HCT116 (cell line): ENCODE results near the gene PRG2. TPM values are rescaled to one million over a fixed set of nuclear protein-coding genes. Genes with fewer than 3 reads are reported as not detected.

Experiments used
- ATAC-seq: fragments of 200-7000 bp; cut with Tn5 transposase; 2 replicates; pipeline ENCODE4 v1.9.1; 2020; ENCODE audit warnings: mild to moderate bottlenecking, moderate library complexity
- BruUV-seq: library from RNA; stranded (reverse); fragments of 400-500 nt; replicated peaks from 2 replicates; lab custom pipeline; 2021; lab: Mats Ljungman, UMichigan
- CTCF ChIA-PET: fragments of 300-600 bp; sonication (Branson Sonifier 250); formaldehyde crosslinking; loops from one replicate; lab custom pipeline; 2021; ENCODE audit warnings: antibody characterized with exemption; lab: Charles Lee
- POLR2A ChIA-PET: fragments of 300-600, 350-600 bp; sonication (Branson Sonifier 250); formaldehyde crosslinking; loops from one replicate; lab custom pipeline; 2021; ENCODE audit warnings: antibody characterized with exemption; lab: Charles Lee
- RAD21 ChIA-PET, 2 experiments: fragments of 300-600 bp; sonication (Branson Sonifier 250); formaldehyde crosslinking; loops; one replicate each; lab custom pipeline; 2023; ENCODE audit warnings: low total read pairs in 2 of 2; ENCODE audit not compliant: uncharacterized antibody in 2 of 2, unreplicated experiment in 2 of 2, low non-redundant PET in 1 of 2; lab: Charles Lee
- DNase-seq: peaks from one replicate; pipeline ENCODE4 v3.0.0-alpha.2; 2010; ENCODE audit warnings: low read depth, low spot score
- H2AFZ ChIP-seq: fragments of 200-600 bp; shearing (Covaris generic), sonication (generic); 2 replicates; pipeline ENCODE4 v1.6.1; 2017; ENCODE audit warnings: low read depth, mixed run types, mixed read lengths, antibody characterized with exemption, low read length; ENCODE audit not compliant: poor library complexity, severe bottlenecking
- H3K27ac ChIP-seq: 2 replicates; pipeline ENCODE4 v1.5.1; 2012; ENCODE audit warnings: low read depth, low read length
- H3K27me3 ChIP-seq: fragments of 200-600 bp; sonication (generic); 2 replicates; pipeline ENCODE4 v1.6.1; 2016; ENCODE audit warnings: mixed run types, low read length, mixed read lengths; ENCODE audit not compliant: insufficient read depth
- H3K36me3 ChIP-seq, 2 experiments: fragments of 200-500 bp in 1 of 2; fragments of 200-600 bp in 1 of 2; sonication (Bioruptor generic) in 1 of 2; sonication (generic) in 1 of 2; 2 replicates each; pipeline versions ENCODE4 v1.5.1 to v1.6.1; 2014 to 2016; ENCODE audit warnings: low read length in 2 of 2, inconsistent platforms in 1 of 2, mixed read lengths in 1 of 2, mixed run types in 1 of 2; ENCODE audit not compliant: insufficient read depth in 2 of 2, control insufficient read depth in 1 of 2
- H3K4me1 ChIP-seq, 2 experiments: fragments of 200-600 bp in 1 of 2; sonication (generic) in 1 of 2; 2 replicates each; pipeline versions ENCODE4 v1.5.1 to v1.6.1; 2012 to 2017; ENCODE audit warnings: low read length in 2 of 2, inconsistent platforms in 1 of 2, mild to moderate bottlenecking in 1 of 2, mixed read lengths in 1 of 2, mixed run types in 1 of 2, moderate library complexity in 1 of 2; ENCODE audit not compliant: insufficient read depth in 2 of 2, control insufficient read depth in 1 of 2
- H3K4me2 ChIP-seq: fragments of 200-600 bp; sonication (generic); 2 replicates; pipeline ENCODE4 v1.6.1; 2017; ENCODE audit warnings: mixed run types, low read length, mixed read lengths
- H3K4me3 ChIP-seq, 2 experiments: fragments of 200-600 bp in 1 of 2; sonication (generic) in 1 of 2; replicated peaks in 1 of 2; 2 replicates each; pipeline ENCODE4 v1.5.1; 2011 to 2016; ENCODE audit warnings: low read length in 2 of 2, control low read depth in 1 of 2, low read depth in 1 of 2, mild to moderate bottlenecking in 1 of 2, mixed read lengths in 1 of 2, mixed run types in 1 of 2
- H3K79me2 ChIP-seq: fragments of 200-600 bp; sonication (generic); 2 replicates; pipeline ENCODE4 v1.6.1; 2017; ENCODE audit warnings: mild to moderate bottlenecking, mixed run types, low read length, moderate library complexity, mixed read lengths; ENCODE audit not compliant: insufficient read depth
- H3K9ac ChIP-seq: fragments of 200-600 bp; sonication (generic); 2 replicates; pipeline ENCODE4 v1.6.1; 2016; ENCODE audit warnings: low read length, mixed read lengths
- H3K9me2 ChIP-seq: fragments of 200-600 bp; sonication (generic), shearing (Covaris generic); 2 replicates; pipeline ENCODE4 v1.6.1; 2017; ENCODE audit warnings: mixed run types, mild to moderate bottlenecking, moderate library complexity; ENCODE audit not compliant: insufficient read depth
- H3K9me3 ChIP-seq, 2 experiments: fragments of 200-500 bp in 1 of 2; fragments of 200-600 bp in 1 of 2; sonication (Bioruptor generic) in 1 of 2; sonication (generic) in 1 of 2; 2 replicates each; pipeline ENCODE4 v1.6.1; 2014 to 2017; ENCODE audit warnings: low read length in 2 of 2, mixed read lengths in 2 of 2, inconsistent platforms in 1 of 2, low read depth in 1 of 2, mild to moderate bottlenecking in 1 of 2, mixed run types in 1 of 2, moderate library complexity in 1 of 2; ENCODE audit not compliant: control insufficient read depth in 1 of 2, insufficient read depth in 1 of 2
- H4K20me1 ChIP-seq: fragments of 200-600 bp; sonication (generic), shearing (Covaris generic); 2 replicates; pipeline ENCODE4 v1.6.1; 2017; ENCODE audit warnings: mixed run types, mild to moderate bottlenecking, moderate library complexity; ENCODE audit not compliant: insufficient read depth
- CBX3 ChIP-seq: IDR thresholded peaks from 2 replicates; pipeline ENCODE4 v1.6.1; 2012; ENCODE audit warnings: low read depth
- EGR1 ChIP-seq: IDR thresholded peaks from 2 replicates; pipeline ENCODE4 v1.6.1; 2012; ENCODE audit warnings: low read depth
- ELF1 ChIP-seq: IDR thresholded peaks from 2 replicates; pipeline ENCODE4 v1.6.1; 2012; ENCODE audit warnings: low read depth, borderline replicate concordance
- EZH2 ChIP-seq: fragments of 200-600 bp; sonication (generic); IDR thresholded peaks from 2 replicates; pipeline ENCODE4 v1.6.1; 2017; ENCODE audit warnings: antibody characterized with exemption, mixed run types
- FOSL1 ChIP-seq: IDR thresholded peaks from 2 replicates; pipeline ENCODE4 v1.6.1; 2012; ENCODE audit warnings: low read depth
- POLR2AphosphoS5 ChIP-seq: IDR thresholded peaks from 2 replicates; pipeline ENCODE4 v1.6.1; 2011; ENCODE audit warnings: mild to moderate bottlenecking, low read depth, low read length, moderate library complexity
- RAD21 ChIP-seq: IDR thresholded peaks from 2 replicates; pipeline ENCODE4 v1.6.1; 2012; ENCODE audit warnings: low read depth, mild to moderate bottlenecking
- REST ChIP-seq: IDR thresholded peaks from 2 replicates; pipeline ENCODE4 v1.6.1; 2012; ENCODE audit warnings: low read depth
- SIN3A ChIP-seq: IDR thresholded peaks from 2 replicates; pipeline ENCODE4 v1.6.1; 2012; ENCODE audit warnings: low read depth
- SP1 ChIP-seq: IDR thresholded peaks from 2 replicates; pipeline ENCODE4 v1.6.1; 2012; ENCODE audit warnings: low read depth
- SRF ChIP-seq: IDR thresholded peaks from 2 replicates; pipeline ENCODE4 v1.6.1; 2012; ENCODE audit warnings: low read depth
- YY1 ChIP-seq: IDR thresholded peaks from 2 replicates; pipeline ENCODE4 v1.6.1; 2011; ENCODE audit warnings: low read length, low read depth, moderate library complexity, mild to moderate bottlenecking; ENCODE audit not compliant: insufficient replicate concordance; ENCODE audit errors: extremely low read depth
- ZFX ChIP-seq: fragments of 450-650 bp; IDR thresholded peaks from 2 replicates; pipeline ENCODE4 v1.6.1; 2017
- ZNF274 ChIP-seq: fragments of 200-500 bp; sonication (Bioruptor generic); IDR thresholded peaks from 2 replicates; pipeline ENCODE4 v1.6.1; 2014; ENCODE audit warnings: mild to moderate bottlenecking, low read depth, low read length, inconsistent platforms
- intact Hi-C: fragments of 100-400 bp; cut with micrococcal nuclease; formaldehyde crosslinking; loops from 2 replicates; pipeline ENCODE4 v1.10.0; 2022
- total RNA-seq: library from RNA; stranded (reverse); gene quantifications from one replicate; pipeline ENCODE4 v1.2.1, GENCODE V29; 2021; ENCODE audit not compliant: unreplicated experiment
- TF ChIP-seq, protein P1 (sequence below): IDR thresholded peaks from 2 replicates; pipeline ENCODE4 v1.6.1; 2012

Gene PRG2
- total RNA-seq, 1 experiment from 2014 or later, result 0.81 TPM

DNA sequence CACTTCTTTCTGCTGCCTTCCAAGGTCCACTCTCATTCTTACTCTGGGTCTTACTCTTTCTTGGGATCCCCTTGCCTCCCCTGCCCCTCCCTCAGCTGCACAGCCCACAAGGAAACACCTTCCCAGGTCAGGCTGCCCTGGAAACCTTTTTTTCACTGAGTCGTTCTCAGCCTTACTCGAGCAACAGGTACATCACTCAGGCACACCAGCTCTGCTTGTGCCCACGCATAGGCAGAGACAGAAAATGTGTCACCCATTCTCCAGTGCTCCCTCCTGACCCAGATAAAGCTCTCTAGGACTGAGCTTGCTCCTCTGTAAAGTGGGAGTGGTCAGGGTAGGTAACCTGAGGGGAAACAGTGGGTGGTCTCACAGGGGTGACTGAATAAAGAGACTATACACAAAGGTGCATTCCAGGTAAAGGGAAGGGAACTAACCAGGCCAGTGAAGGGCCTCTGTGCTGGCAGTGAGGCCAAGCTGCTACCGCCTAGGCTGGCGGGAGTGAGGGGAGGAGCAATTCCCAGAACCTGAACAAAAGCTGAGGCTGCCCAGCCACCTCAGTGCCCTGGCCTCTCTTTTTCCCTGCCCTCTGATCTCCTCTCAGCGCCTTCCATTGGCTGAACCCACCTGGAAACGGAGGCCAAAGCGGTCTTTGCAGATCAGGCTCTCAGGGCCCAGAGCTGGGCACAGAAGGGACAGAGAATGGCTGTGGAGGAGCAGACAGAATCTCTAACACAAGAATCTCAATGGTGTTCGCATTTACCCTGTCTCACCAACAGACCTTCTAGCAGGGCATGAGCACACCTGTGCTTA is 25.4 kb downstream of the PRG2 start:
- DNase-seq, result no peak
- no peaks in the 10 kb centered on the region for H4K20me1 ChIP-seq
- H3K9ac ChIP-seq, result no peak overlapping the region
- no TSS peak for BruUV-seq
- no peaks in the 10 kb centered on the region for H3K79me2 ChIP-seq
- H3K4me1 ChIP-seq, result no peaks in the 10 kb centered on the region
- ChIA-PET CTCF (no interaction called here), RAD21 (no interaction called here), POLR2A (no interaction called here)
- 0 out of 2 replicates have a peak, but pooled peaks cover 5% of the 10 kb centered on the region for H3K27me3 ChIP-seq
- intact Hi-C loops, result no loop called here
- H3K4me2 ChIP-seq, result no peak overlapping the region
- no peaks in the 10 kb centered on the region for H3K36me3 ChIP-seq
- no peak for ATAC-seq
- H2AFZ ChIP-seq, result no peak overlapping the region
- TF ChIP-seq POLR2AphosphoS5 (no peak), SP1 (no peak), SRF (no peak), YY1 (no peak), ZFX (no peak)
- no peaks in the 10 kb centered on the region for H3K9me3 ChIP-seq
- H3K4me3 ChIP-seq, result no peak overlapping the region
- no peak overlapping the region for H3K27ac ChIP-seq
- H3K9me2 ChIP-seq, result no peaks in the 10 kb centered on the region

DNA sequence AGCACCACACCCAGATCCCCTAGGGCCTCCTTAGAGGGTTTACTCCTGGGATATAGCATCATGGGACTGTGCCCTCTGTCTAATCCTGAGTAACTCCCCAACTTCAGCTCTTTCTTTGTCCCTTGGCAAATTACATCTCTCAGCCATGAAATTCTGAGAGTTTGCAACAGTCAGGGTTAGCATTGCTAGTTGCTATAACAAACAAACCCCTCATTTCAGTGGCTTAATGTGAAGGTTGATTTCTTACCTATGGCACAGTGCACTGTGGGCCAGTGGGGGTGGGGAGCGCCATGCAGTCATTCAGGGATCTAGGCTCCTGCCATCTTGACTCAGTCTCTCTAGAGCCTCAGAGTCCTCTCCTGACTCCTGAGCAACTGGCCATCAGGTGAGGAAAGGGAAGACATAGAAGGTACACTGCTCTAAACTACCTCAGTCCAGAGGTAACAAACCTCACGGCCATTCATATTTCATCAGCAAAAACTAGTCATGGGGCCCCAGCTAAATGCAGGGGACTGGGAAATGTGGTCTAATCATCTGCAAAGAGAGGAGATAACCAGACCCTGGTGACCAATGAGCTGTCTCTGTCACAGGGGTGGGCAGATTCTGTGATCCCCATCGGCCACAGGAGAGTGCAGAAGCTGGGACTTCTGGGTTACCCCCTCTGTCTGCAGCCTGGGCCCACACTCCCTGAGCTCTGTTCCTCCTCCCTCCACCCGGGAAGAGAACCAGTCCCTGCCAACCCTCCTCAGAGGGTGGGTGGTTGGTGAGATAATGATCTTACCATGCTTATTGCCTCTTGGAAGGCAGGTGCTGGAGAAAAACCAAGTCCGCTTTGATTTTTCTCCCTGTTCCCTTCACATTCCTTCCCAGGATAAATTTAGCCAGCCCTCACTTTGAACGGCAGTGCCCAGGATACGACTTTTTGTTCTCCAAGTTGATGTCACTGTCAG is 27.0 kb downstream of the PRG2 start:
- Histone ChIP-seq H3K9ac (no peak overlapping the region), H3K27me3 (0 out of 2 replicates have a peak, but pooled peaks cover 5% of the 10 kb centered on the region), H2AFZ (no peak overlapping the region), H3K36me3 (no peaks in the 10 kb centered on the region), H3K27ac (no peak overlapping the region), H3K4me1 (no peaks in the 10 kb centered on the region), H3K9me3 (no peaks in the 10 kb centered on the region), H3K4me2 (no peak overlapping the region), H3K79me2 (no peaks in the 10 kb centered on the region), H3K9me2 (no peaks in the 10 kb centered on the region), H4K20me1 (no peaks in the 10 kb centered on the region), H3K4me3 (no peak overlapping the region)
- no TSS peak for BruUV-seq
- DNase-seq (no peak), ATAC-seq (no peak)
- ChIA-PET POLR2A (no interaction called here), RAD21 (no interaction called here), CTCF (interaction anchor here (1.2 to 1.6 kb wide), 2 partner anchors 13 to 18 kb away, joined by 3 read pairs; no protein-coding TSS in a partner anchor)
- intact Hi-C loops, result no loop called here
- no peak for TF ChIP-seq REST
- no peak for TF ChIP-seq CBX3
- no peak for TF ChIP-seq ZNF274
- TF ChIP-seq EGR1, result no peak
- TF ChIP-seq YY1, result no peak
- TF ChIP-seq, protein P1, sequence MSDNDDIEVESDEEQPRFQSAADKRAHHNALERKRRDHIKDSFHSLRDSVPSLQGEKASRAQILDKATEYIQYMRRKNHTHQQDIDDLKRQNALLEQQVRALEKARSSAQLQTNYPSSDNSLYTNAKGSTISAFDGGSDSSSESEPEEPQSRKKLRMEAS, result no peak
- TF ChIP-seq RAD21, result no peak
- TF ChIP-seq ZFX, result no peak
- no peak for TF ChIP-seq SP1
- no peak for TF ChIP-seq EZH2
- no peak for TF ChIP-seq POLR2AphosphoS5
- no peak for TF ChIP-seq ELF1
- no peak for TF ChIP-seq FOSL1
- no peak for TF ChIP-seq SIN3A
